GM18505 (cell line): ENCODE measurements around the gene FOXD4L6.
"Not testable (repeated sequence)": the region's sequence is repeated elsewhere in the genome, so short reads cannot be mapped to it uniquely, and the experiment has no call there.

ENCODE experiments used
- ATAC-seq: cut with Tn5 transposase; IDR thresholded peaks from one replicate; pipeline ENCODE4 v1.9.1; 2021; ENCODE audit not compliant: unreplicated experiment

FOXD4L6 gene

DNA sequence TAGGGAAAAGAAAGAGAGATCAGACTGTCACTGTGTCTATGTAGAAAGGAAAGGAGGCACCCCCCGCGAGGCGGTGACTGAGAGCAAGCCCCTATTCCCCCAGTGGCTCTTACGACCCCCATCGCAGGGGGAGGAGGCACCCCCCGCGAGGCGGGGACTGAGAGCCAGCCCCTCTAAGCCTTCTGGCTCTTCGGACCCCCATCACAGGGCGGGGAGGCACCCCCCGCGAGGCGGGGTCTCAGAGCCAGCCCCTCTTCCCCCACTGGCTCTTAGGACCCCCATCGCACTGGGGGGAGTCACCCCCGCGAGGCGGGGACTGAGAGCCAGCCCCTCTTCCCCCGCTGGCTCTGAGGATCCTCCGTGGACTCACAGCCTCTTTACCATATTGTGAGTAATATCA lies 23.9 kb downstream of the FOXD4L6 start:
- not testable (repeated sequence) for ATAC-seq

DNA sequence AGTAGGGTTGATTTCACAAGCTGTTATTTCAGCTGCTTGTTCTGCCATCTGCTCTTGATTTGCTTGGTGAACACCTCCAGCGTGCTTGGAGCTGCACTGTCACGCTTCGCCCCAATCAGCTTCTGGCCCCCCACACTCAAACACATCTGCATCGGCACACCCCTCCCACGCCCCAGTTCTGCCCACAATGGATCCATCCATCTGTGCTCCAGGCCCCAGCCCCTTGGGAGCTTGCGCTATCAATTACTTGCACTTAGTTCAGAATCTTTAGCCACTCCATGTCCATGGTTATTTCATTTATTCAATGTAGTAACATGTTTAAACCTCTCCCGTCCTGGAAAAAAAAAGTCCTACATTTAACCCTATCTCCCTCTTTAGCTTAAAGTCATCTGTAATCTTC lies 28.0 kb downstream of the FOXD4L6 start:
- not testable (repeated sequence) for ATAC-seq

GRCh38 chr9:41098759-41099158 lies 29.7 kb downstream of the FOXD4L6 start:
- not testable (repeated sequence) for ATAC-seq

GRCh38 chr9:41095060-41095459 lies 33.4 kb downstream of the FOXD4L6 start:
- not testable (repeated sequence) for ATAC-seq

- not testable (repeated sequence) for ATAC-seq
Observed at GRCh38 chr9:41094010-41094773, 34.3 kb downstream of the FOXD4L6 start.

DNA sequence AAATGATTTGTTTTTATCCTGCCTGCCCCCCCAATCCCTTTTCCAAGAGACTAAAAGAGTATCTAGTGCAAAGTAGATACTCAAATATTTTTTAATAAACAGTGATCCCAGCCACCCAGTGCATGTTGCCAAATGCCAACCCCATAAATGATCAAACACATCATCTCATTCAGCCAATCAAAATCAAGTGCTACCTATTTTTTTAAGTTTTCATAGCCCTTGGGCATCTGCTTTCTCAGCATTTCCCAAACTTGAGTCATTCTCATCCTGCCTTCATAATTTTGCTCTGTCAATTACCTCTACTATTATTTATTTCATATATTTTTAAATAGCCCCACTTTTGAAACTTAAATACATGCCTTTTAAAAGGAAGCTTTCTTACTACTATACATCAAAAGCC lies 37.6 kb downstream of the FOXD4L6 start:
- ATAC-seq, result not testable (repeated sequence)

GRCh38 chr9:41090386-41090785 lies 38.1 kb downstream of the FOXD4L6 start:
- ATAC-seq, result not testable (repeated sequence)

DNA sequence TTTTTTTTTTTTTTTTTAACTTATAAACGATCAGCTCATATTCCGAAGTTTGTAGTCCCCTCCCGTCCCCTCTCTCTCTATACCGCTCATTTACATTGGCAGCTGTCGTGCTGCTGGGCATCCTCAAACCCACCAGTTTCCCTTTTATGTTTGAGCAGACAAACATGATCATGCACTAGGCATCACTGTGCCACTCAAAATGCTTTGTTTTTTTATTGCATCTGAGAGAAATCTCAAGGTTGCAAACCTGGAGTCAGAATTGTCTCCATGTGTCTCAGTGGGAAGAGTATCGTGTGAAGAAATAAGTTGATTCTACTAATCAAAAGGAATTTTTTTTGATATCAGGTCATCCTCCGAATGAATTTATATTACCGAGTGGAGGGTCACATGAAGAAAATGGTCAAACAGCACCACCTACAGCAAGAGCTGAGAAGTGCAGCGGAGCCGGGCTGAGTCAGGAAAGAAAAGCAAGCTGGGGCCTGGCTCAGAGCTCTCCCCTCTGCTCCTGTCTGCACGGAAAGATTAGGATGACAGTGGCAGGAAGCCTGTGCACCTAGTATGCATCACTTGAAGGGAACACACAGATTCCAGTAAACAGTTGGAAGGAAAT lies 39.9 kb downstream of the FOXD4L6 start:
- peak; percentile 63 for ATAC-seq

GRCh38 chr9:41087929-41088328 lies 40.6 kb downstream of the FOXD4L6 start:
- not testable (repeated sequence) for ATAC-seq

DNA sequence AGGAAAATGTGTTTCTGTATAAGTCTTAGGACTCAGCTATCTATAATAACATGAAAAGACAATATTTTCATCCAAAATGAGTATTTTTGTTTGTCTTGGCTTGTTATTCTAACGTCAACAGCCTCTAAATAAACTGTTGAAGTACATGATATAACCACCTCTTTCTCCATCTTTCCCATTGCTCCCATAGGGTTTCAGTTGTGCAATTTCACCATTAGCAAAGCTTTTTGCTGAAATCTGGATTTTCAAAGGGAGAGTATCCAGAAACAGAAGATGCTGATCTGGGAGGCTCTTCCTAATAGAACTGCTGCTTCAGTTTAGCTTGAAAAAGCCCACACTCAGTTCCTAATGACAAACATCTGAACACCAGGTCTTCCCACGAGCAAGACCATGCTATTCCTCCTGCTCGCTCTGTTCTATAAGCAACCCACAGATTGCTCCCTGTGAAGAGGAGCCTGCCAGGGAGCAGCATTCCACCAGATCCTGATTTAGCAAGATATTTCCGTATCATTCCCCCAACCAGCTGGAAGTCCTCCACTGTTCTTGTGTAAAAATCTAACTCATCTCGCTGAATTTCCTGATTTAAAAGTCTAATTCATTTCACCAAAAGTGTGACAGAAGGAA lies 41.2 kb downstream of the FOXD4L6 start:
- ATAC-seq, result not testable (repeated sequence)

DNA sequence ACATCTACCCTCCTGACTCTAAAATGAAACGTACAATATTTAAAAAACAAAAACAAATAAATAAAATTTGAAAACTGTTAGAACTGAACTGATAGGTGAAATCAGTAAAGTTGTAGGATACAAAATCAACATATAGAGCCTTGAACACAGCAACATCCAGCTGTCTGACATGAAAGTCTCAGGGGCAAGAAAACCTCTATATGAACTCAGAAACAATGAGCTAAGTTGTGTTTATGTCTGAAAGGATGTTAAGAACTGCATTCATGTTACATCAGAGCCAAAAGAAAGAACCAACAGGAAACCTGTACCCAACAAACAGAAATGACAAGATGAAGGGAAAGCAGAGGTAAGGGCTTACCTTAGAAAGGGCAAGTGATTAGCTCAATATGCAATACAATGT lies 41.8 kb downstream of the FOXD4L6 start:
- not testable (repeated sequence) for ATAC-seq

DNA sequence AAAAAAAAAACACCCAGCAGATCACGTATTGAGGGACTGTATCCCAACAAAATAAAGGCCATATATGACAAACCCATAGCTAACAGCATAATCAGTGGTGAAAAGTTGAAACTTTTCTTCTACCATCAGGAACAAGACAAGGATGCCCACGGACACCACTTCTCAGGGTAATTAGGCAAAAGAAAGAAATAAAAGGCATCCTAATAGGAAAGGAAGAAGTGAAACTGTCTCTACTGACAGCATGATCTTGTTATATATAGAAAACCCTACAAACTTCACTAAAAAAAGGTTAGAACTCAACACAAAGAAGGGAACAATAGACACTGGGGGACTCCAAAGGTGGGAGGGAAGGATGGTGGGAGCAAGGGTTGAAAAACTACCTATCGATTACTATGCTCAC lies 42.3 kb downstream of the FOXD4L6 start:
- ATAC-seq, result not testable (repeated sequence)

- not testable (repeated sequence) for ATAC-seq
Observed at GRCh38 chr9:41082358-41082757, 46.1 kb downstream of the FOXD4L6 start.

DNA sequence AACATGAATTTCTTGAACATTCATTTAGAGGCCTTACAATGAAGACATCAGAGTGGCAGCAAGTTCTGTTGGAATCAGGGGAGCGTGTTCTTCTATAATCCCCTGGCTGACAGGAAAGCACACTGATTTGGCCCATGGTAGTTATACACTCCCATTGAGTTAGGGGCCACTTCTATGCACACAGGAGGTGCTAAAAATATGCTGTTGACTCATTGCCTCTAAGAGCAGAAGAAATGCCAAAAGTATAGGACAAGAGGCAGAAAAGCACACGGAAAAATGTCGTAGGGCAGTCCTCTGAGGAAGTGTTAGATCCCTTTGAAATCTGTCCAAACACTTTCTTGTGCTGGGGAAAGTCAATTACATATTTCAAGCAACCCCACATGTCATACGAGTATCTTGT lies 49.0 kb downstream of the FOXD4L6 start:
- ATAC-seq, result not testable (repeated sequence)

GRCh38 chr9:41077586-41077985 lies 50.9 kb downstream of the FOXD4L6 start:
- not testable (repeated sequence) for ATAC-seq
